Mesenchymal stem cell (in vitro differentiated cells and primary cell): ENCODE results near the gene CFAP206.
"Not testable (repeated sequence)": the region's sequence is repeated elsewhere in the genome, so short reads cannot be mapped to it uniquely, and the experiment has no call there.

Experiments
- DNase-seq: peaks from one replicate; pipeline ENCODE4 v3.0.0-alpha.2; 2013
- H2AFZ ChIP-seq: one replicate; pipeline ENCODE4 v1.6.1; 2013; ENCODE audit warnings: low read depth, mild to moderate bottlenecking, control low read depth, inconsistent platforms, low read length, moderate library complexity
- H2AK5ac ChIP-seq: 2 replicates; pipeline ENCODE4 v1.6.1; 2013; ENCODE audit warnings: low read length, moderate library complexity, mild to moderate bottlenecking, inconsistent platforms; ENCODE audit not compliant: severe bottlenecking
- H2BK120ac ChIP-seq: one replicate; pipeline ENCODE4 v1.6.1; 2013; ENCODE audit warnings: low read depth, mild to moderate bottlenecking, inconsistent platforms, low read length, moderate library complexity
- H2BK12ac ChIP-seq, 2 experiments: one replicate each; pipeline ENCODE4 v1.6.1; 2013; ENCODE audit warnings: inconsistent platforms in 2 of 2, low read length in 2 of 2, mild to moderate bottlenecking in 2 of 2, moderate library complexity in 2 of 2, control low read depth in 1 of 2
- H2BK15ac ChIP-seq: one replicate; pipeline ENCODE4 v1.6.1; 2013; ENCODE audit warnings: mild to moderate bottlenecking, low read depth, inconsistent platforms; ENCODE audit not compliant: poor library complexity, severe bottlenecking
- H2BK5ac ChIP-seq: 2 replicates; pipeline ENCODE4 v1.6.1; 2013; ENCODE audit warnings: low read depth, mild to moderate bottlenecking, low read length, control low read depth, inconsistent platforms; ENCODE audit not compliant: poor library complexity, severe bottlenecking
- H3K14ac ChIP-seq, 2 experiments: one replicate each; pipeline ENCODE4 v1.6.1; 2013; ENCODE audit warnings: inconsistent platforms in 2 of 2, low read length in 2 of 2, control low read depth in 1 of 2, mild to moderate bottlenecking in 1 of 2, moderate library complexity in 1 of 2
- H3K18ac ChIP-seq, 2 experiments: one replicate each; pipeline ENCODE4 v1.6.1; 2013; ENCODE audit warnings: inconsistent platforms in 2 of 2, low read length in 2 of 2, control low read depth in 1 of 2, low read depth in 1 of 2, mild to moderate bottlenecking in 1 of 2
- H3K23ac ChIP-seq, 2 experiments: one replicate each; pipeline ENCODE4 v1.6.1; 2013; ENCODE audit warnings: inconsistent platforms in 2 of 2, low read length in 2 of 2, mild to moderate bottlenecking in 2 of 2, moderate library complexity in 2 of 2, control low read depth in 1 of 2
- H3K27ac ChIP-seq: 2 replicates; pipeline ENCODE4 v1.5.1; 2013; ENCODE audit warnings: mild to moderate bottlenecking, moderate library complexity, low read length, control low read depth, inconsistent platforms; ENCODE audit not compliant: poor library complexity, severe bottlenecking
- H3K27me3 ChIP-seq, 2 experiments: 2 replicates each; pipeline versions ENCODE4 v1.6.1 to v1.7.0; 2013; ENCODE audit warnings: low read length in 2 of 2, mild to moderate bottlenecking in 2 of 2, moderate library complexity in 2 of 2, control low read depth in 1 of 2, inconsistent platforms in 1 of 2; ENCODE audit not compliant: control insufficient read depth in 1 of 2, insufficient read depth in 1 of 2
- H3K36me3 ChIP-seq, 2 experiments: 2 replicates each; pipeline versions ENCODE4 v1.6.1 to v1.7.0; 2013; ENCODE audit warnings: low read length in 2 of 2, control low read depth in 1 of 2, inconsistent platforms in 1 of 2, low read depth in 1 of 2, mild to moderate bottlenecking in 1 of 2; ENCODE audit not compliant: insufficient read depth in 2 of 2, control insufficient read depth in 1 of 2
- H3K4ac ChIP-seq, 2 experiments: one replicate each; pipeline ENCODE4 v1.6.1; 2013; ENCODE audit warnings: inconsistent platforms in 2 of 2, low read length in 2 of 2, mild to moderate bottlenecking in 2 of 2, moderate library complexity in 2 of 2, control low read depth in 1 of 2, low read depth in 1 of 2
- H3K4me1 ChIP-seq: 2 replicates; pipeline ENCODE4 v1.6.1; 2013; ENCODE audit warnings: low read depth, low read length, control low read depth; ENCODE audit not compliant: control insufficient read depth, insufficient read depth
- H3K4me2 ChIP-seq: 2 replicates; pipeline ENCODE4 v1.6.1; 2013; ENCODE audit warnings: low read length, mild to moderate bottlenecking, inconsistent platforms; ENCODE audit not compliant: poor library complexity, severe bottlenecking
- H3K4me3 ChIP-seq, 2 experiments: 2 replicates each; pipeline versions ENCODE4 v1.5.1 to v1.7.0; 2013; ENCODE audit warnings: low read length in 2 of 2, mild to moderate bottlenecking in 2 of 2, control low read depth in 1 of 2, low read depth in 1 of 2; ENCODE audit not compliant: insufficient read depth in 1 of 2
- H3K79me1 ChIP-seq: replicated peaks from 2 replicates; pipeline ENCODE4 v1.6.1; 2013; ENCODE audit warnings: mild to moderate bottlenecking, control low read depth, low read length, inconsistent platforms; ENCODE audit not compliant: poor library complexity, severe bottlenecking
- H3K9ac ChIP-seq: 2 replicates; pipeline ENCODE4 v1.7.0; 2013; ENCODE audit warnings: mild to moderate bottlenecking, low read length, moderate library complexity
- H3K9me3 ChIP-seq: 2 replicates; pipeline ENCODE4 v1.7.0; 2013; ENCODE audit warnings: mild to moderate bottlenecking, low read length; ENCODE audit not compliant: control insufficient read depth
- H4K8ac ChIP-seq: one replicate; pipeline ENCODE4 v1.6.1; 2013; ENCODE audit warnings: inconsistent platforms, mild to moderate bottlenecking, low read length, moderate library complexity
- H4K91ac ChIP-seq: one replicate; pipeline ENCODE4 v1.6.1; 2013; ENCODE audit warnings: mild to moderate bottlenecking, low read length, inconsistent platforms
- WGBS: methylation state at CpG from one replicate; pipeline ENCODE4 v1.1.7; 2013; ENCODE audit warnings: mixed read lengths; 5-methylcytosine and 5-hydroxymethylcytosine counted together

CFAP206 gene

DNA sequence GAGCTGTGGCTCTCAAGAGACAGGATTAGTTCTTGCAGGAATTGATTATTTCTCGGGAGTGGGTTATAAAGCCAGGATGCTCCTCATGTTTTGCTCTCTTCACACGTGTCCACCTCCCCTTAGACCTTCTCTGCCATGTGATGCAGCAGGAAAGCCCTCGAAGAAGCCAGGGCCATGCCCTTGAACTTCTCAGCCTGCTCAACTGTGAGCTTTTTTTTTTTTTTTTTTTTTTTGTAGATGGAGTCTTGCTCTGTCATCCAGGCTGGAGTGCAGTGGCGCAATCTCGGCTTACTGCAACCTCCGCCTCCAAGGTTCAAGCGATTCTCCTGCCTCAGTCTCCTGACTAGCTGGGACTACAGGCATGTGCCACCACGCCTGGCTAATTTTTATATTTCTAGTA lies 81.6 kb downstream of the CFAP206 start:
- not testable (repeated sequence) for H3K4me1 ChIP-seq, H3K23ac ChIP-seq, H3K27me3 ChIP-seq, H4K91ac ChIP-seq, H3K4me3 ChIP-seq, H4K8ac ChIP-seq, H3K4ac ChIP-seq, H3K9me3 ChIP-seq, H3K79me1 ChIP-seq, H2AK5ac ChIP-seq, H3K4me2 ChIP-seq, H2BK12ac ChIP-seq, H2BK5ac ChIP-seq, H3K27ac ChIP-seq, H3K18ac ChIP-seq, H2AFZ ChIP-seq, DNase-seq, H3K9ac ChIP-seq, H2BK15ac ChIP-seq, H2BK120ac ChIP-seq, H3K14ac ChIP-seq
- WGBS, result 94% methylated on average over 6 of the region's 8 CpGs
- H3K36me3 ChIP-seq, result peaks cover 4 to 29% of the 10 kb centered on the region in 2 experiments

DNA sequence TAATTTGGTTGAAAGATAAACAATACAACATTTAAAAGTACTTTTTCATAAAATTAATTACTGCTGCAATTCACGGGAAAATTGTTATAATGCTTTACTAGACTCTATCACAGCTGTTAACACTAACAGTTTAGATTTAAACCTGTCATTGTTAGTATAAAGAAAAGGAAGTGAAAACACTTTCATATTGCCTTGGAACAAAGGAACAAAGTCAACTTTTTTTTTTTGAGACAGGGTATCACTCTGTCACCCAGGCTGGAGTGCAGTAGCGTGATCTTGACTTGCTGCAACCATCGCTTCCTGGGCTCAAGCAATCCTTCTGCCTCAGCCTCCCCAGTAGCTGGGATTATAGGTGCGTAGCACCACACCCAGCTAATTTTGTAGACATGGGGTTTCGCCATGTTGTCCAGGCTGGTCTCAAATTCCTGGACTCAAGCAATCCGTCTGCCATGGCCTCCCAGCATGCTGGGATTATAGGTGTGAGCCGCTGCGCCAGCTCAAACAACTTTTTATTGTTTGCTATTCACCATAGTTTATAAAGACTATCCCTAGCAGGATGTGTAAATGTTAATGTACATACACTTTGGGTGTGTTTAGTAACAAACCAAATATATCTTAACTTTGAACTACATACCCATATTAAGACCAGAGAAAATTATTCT lies 87.1 kb downstream of the CFAP206 start:
- Histone ChIP-seq H3K14ac (no peak overlapping the region), H3K4ac (no peak overlapping the region), H2BK120ac (no peak overlapping the region), H3K9ac (no peak overlapping the region), H3K4me1 (peaks cover 1% of the 10 kb centered on the region), H2BK12ac (no peak overlapping the region), H2AFZ (no peak overlapping the region), H4K91ac (no peak overlapping the region), H3K23ac (no peak overlapping the region), H3K79me1 (peaks cover 12% of the 10 kb centered on the region), H2BK5ac (no peak overlapping the region), H2AK5ac (no peak overlapping the region), H3K4me2 (no peak overlapping the region), H3K27ac (no peak overlapping the region), H3K27me3 (no peaks in the 10 kb centered on the region), H3K9me3 (no peaks in the 10 kb centered on the region), H3K36me3 (peaks cover 3 to 45% of the 10 kb centered on the region in 2 experiments), H3K18ac (no peak overlapping the region), H4K8ac (no peak overlapping the region), H3K4me3 (no peak overlapping the region), H2BK15ac (no peak overlapping the region)
- DNase-seq, result no peak
- WGBS, result 98% methylated on average over 5 of the region's 8 CpGs

DNA sequence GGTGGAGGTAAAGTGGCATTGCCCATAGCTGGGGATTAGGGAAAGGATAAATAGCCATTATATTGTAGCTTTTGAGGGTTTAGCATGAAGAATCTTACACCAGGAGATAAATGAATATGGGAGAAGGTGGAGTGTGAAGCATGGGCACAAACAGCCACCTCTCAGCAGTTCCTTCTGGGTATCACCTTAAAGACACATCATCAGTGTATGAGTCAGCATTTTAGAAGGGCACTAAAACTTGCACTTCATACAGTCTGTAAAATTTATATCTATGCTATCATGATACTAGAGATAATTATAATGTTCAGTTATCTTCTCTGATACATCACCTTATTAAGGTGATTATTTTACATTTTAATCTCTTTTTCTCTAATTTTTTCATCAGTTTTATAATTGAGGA lies 90.3 kb downstream of the CFAP206 start:
- H3K27me3 ChIP-seq, result no peaks in the 10 kb centered on the region
- no peak overlapping the region for H2BK12ac ChIP-seq
- no peak overlapping the region for H2AK5ac ChIP-seq
- no peak overlapping the region for H2BK120ac ChIP-seq
- no peak overlapping the region for H3K18ac ChIP-seq
- H3K4me3 ChIP-seq, result no peak overlapping the region
- H3K4me1 ChIP-seq, result peaks cover 2% of the 10 kb centered on the region
- no peak overlapping the region for H3K9ac ChIP-seq
- no peak overlapping the region for H3K14ac ChIP-seq
- H2AFZ ChIP-seq, result no peak overlapping the region
- H2BK5ac ChIP-seq, result no peak overlapping the region
- no peak overlapping the region for H4K91ac ChIP-seq
- no peak overlapping the region for H3K4me2 ChIP-seq
- H3K79me1 ChIP-seq, result peaks cover 11% of the 10 kb centered on the region
- H3K36me3 ChIP-seq, result peaks cover 3 to 56% of the 10 kb centered on the region in 2 experiments
- H2BK15ac ChIP-seq, result no peak overlapping the region
- no peak overlapping the region for H3K27ac ChIP-seq
- no peak overlapping the region for H3K4ac ChIP-seq
- DNase-seq, result no peak
- H3K9me3 ChIP-seq, result no peaks in the 10 kb centered on the region
- H4K8ac ChIP-seq, result no peak overlapping the region
- H3K23ac ChIP-seq, result no peak overlapping the region

DNA sequence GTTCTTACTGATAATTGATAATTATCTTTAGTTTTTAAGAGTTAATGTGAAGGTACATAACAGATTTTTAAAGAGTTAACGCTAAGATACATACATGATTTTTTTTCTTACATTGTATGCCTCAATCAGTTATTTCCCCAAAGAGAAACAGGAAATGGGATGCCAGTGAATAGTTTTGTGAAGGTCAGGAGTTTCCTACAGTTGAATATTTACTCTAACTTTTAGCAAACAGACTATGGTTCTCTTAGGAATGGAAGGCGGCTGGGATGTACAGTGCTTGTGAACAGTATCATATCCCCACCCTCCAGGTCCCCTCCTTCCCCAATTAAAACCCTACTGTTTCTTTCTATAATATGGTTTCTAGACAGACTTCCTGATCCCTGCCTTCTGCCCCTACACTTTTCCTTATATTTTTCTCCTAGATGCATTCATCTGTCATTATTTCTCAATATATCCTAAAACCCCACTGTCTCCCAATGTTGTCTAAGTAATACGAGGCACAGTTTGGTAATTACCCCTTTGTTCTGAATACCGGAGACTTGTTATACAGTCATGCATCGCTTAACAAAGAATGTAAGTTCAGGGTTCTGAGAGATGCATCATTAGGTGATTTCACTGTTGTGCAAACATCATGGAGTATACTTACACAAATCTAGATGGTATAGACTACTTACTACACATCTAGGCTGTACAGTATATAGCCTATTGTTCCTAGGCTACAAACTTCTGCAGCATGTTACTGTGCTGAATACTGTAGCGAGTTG lies 94.2 kb downstream of the CFAP206 start:
- 100% methylated on average over 5 of the region's 6 CpGs for WGBS
- H3K27me3 ChIP-seq, result no peaks in the 10 kb centered on the region

More for the DNA sequence above, 94.2 kb downstream of the CFAP206 start:
- Histone ChIP-seq H3K4me3 (no peak overlapping the region), H3K27ac (peak overlapping the region; percentile 55), H2BK12ac (no peak overlapping the region), H4K8ac (no peak overlapping the region), H2AFZ (no peak overlapping the region), H3K79me1 (peaks cover 10% of the 10 kb centered on the region), H2BK15ac (no peak overlapping the region), H2AK5ac (no peak overlapping the region), H3K14ac (no peak overlapping the region), H3K36me3 (peaks cover 0 to 79% of the 10 kb centered on the region in 2 experiments), H3K4me2 (no peak overlapping the region), H3K23ac (no peak overlapping the region), H3K4ac (no peak overlapping the region), H2BK120ac (no peak overlapping the region), H3K18ac (no peak overlapping the region), H4K91ac (no peak overlapping the region), H3K9me3 (no peaks in the 10 kb centered on the region), H2BK5ac (no peak overlapping the region), H3K4me1 (peaks cover 2% of the 10 kb centered on the region), H3K9ac (no peak overlapping the region)
- DNase-seq, result no peak
